DOHH2 (cell line): ENCODE data around the gene CALM3.
A peak's percentile ranks its signal among the peaks of the same experiment; 100 is the strongest.

Source experiments
- H3F3A ChIP-seq: fragments of 200-600 bp; sonication (generic), shearing (Covaris generic); 2 replicates; pipeline ENCODE4 v1.6.0; 2016; ENCODE audit warnings: antibody characterized with exemption, mild to moderate bottlenecking; ENCODE audit not compliant: control insufficient read depth, insufficient read depth
- H3K27ac ChIP-seq: fragments of 200-600 bp; sonication (generic); 2 replicates; pipeline ENCODE4 v1.5.1; 2014; ENCODE audit warnings: low read depth, mild to moderate bottlenecking, low read length, moderate library complexity
- H3K27me3 ChIP-seq: fragments of 200-600 bp; sonication (generic); 2 replicates; pipeline ENCODE4 v1.6.1; 2014; ENCODE audit warnings: mild to moderate bottlenecking, low read length, mixed read lengths; ENCODE audit not compliant: control insufficient read depth
- H3K36me3 ChIP-seq: fragments of 200-600 bp; sonication (generic); 2 replicates; pipeline ENCODE4 v1.6.1; 2014; ENCODE audit warnings: mild to moderate bottlenecking, low read length, moderate library complexity, mixed read lengths; ENCODE audit not compliant: control insufficient read depth
- H3K4me1 ChIP-seq: fragments of 200-600 bp; sonication (generic); 2 replicates; pipeline ENCODE4 v1.6.1; 2014; ENCODE audit warnings: mild to moderate bottlenecking, low read length, mixed read lengths; ENCODE audit not compliant: control insufficient read depth
- H3K4me2 ChIP-seq: fragments of 200-600 bp; sonication (generic); 2 replicates; pipeline ENCODE4 v1.6.0; 2014; ENCODE audit warnings: mild to moderate bottlenecking, low read length, moderate library complexity
- H3K4me3 ChIP-seq: fragments of 200-600 bp; sonication (generic); 2 replicates; pipeline ENCODE4 v1.5.1; 2014; ENCODE audit warnings: mild to moderate bottlenecking, low read length, mixed read lengths
- H3K79me2 ChIP-seq: fragments of 200-600 bp; sonication (generic); 2 replicates; pipeline ENCODE4 v1.6.1; 2014; ENCODE audit warnings: mild to moderate bottlenecking, low read length, mixed read lengths; ENCODE audit not compliant: control insufficient read depth
- H3K9me2 ChIP-seq: fragments of 200-600 bp; sonication (generic); replicated peaks from 2 replicates; pipeline ENCODE4 v1.6.1; 2014; ENCODE audit warnings: mild to moderate bottlenecking, low read length, mixed read lengths; ENCODE audit not compliant: control insufficient read depth
- H3K9me3 ChIP-seq: fragments of 200-600 bp; sonication (generic); 2 replicates; pipeline ENCODE4 v1.6.1; 2014; ENCODE audit warnings: antibody characterized with exemption, low read length, mixed read lengths; ENCODE audit not compliant: control insufficient read depth, insufficient read depth
- H4K20me1 ChIP-seq: fragments of 200-600 bp; sonication (generic); 2 replicates; pipeline ENCODE4 v1.6.0; 2014; ENCODE audit warnings: low read depth, mild to moderate bottlenecking, antibody characterized with exemption, low read length, moderate library complexity; ENCODE audit not compliant: control insufficient read depth, insufficient read depth
- EZH2phosphoT487 ChIP-seq: fragments of 200-600 bp; sonication (generic); IDR thresholded peaks from 2 replicates; pipeline ENCODE4 v1.6.1; 2017; ENCODE audit warnings: borderline replicate concordance, mild to moderate bottlenecking, antibody characterized with exemption, low read length, moderate library complexity, mixed read lengths
- TF ChIP-seq, protein P1 (sequence below): fragments of 200-600 bp; sonication (generic); IDR thresholded peaks from one replicate; pipeline ENCODE4 v1.5.1; 2014; ENCODE audit warnings: antibody characterized with exemption, mild to moderate bottlenecking, low read depth, low read length; ENCODE audit not compliant: poor library complexity, severe bottlenecking

The CALM3 gene

DNA sequence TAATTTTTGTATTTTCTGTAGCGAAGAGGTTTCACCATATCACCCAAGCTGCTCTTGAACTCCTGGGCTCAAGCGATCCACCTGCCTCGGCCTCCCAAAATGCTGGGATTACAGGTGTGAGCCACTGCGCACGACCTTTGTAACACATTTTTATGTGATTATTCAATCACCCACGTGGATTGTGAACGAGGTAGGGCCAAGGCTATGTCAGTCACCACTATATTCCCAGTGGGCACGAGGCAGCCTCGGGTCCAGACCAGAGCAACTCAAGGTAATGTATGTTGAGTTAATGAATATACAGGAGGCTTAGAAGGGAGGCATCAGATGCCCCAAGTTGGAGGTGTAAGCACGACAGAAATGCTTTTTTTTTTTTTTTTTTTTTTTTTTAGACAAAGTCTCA is 14.8 kb downstream of the CALM3 start:
- Histone ChIP-seq H3K4me2 (no peak overlapping the region), H3K27ac (no peak overlapping the region), H3K27me3 (no peaks in the 10 kb centered on the region), H3K4me1 (peaks cover 59% of the 10 kb centered on the region), H3K9me2 (no peaks in the 10 kb centered on the region), H4K20me1 (no peaks in the 10 kb centered on the region), H3K36me3 (peaks cover 1% of the 10 kb centered on the region; the same call in 1 of the 2 replicates), H3F3A (peaks cover 15% of the 10 kb centered on the region), H3K9me3 (no peaks in the 10 kb centered on the region), H3K4me3 (no peak overlapping the region), H3K79me2 (no peaks in the 10 kb centered on the region)
- TF ChIP-seq, protein P1, sequence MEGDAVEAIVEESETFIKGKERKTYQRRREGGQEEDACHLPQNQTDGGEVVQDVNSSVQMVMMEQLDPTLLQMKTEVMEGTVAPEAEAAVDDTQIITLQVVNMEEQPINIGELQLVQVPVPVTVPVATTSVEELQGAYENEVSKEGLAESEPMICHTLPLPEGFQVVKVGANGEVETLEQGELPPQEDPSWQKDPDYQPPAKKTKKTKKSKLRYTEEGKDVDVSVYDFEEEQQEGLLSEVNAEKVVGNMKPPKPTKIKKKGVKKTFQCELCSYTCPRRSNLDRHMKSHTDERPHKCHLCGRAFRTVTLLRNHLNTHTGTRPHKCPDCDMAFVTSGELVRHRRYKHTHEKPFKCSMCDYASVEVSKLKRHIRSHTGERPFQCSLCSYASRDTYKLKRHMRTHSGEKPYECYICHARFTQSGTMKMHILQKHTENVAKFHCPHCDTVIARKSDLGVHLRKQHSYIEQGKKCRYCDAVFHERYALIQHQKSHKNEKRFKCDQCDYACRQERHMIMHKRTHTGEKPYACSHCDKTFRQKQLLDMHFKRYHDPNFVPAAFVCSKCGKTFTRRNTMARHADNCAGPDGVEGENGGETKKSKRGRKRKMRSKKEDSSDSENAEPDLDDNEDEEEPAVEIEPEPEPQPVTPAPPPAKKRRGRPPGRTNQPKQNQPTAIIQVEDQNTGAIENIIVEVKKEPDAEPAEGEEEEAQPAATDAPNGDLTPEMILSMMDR: no peak
- no peak for TF ChIP-seq EZH2phosphoT487

DNA sequence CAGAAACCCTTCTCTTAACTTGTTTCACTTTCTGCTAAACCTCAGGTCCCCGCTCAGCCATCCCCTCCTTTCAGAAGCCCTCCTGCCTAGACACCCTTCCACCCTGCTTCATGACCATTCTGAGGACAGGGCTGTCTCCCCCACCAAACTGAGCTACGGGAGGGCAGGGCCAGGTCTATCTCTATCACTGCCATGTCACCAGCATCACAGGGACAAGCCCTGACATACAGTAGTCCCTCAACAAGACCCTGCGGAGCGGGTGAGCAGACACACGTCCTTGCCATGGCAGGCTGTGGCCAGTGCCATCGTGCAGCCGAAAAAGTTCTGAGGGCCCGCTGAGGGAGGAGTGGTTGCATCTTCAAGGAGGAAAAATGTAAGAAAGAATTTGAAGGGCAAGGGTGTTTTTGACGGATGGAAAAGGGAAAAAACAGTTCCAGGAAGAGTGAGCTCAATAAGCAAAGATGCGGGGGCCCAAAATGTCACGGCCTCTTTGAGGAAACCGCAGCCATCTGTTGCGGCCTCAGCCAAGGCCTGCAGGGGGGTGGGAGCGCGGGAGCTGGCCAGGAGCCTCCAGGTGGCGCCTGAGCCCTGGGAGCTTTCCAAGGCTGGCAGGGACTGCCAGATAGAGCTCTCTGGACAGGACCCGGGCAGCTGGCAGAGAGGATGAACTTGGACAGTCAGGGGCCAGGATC is 15.6 kb downstream of the CALM3 start:
- Histone ChIP-seq H3K9me3 (no peaks in the 10 kb centered on the region), H3K36me3 (no peaks in the 10 kb centered on the region), H3K27me3 (no peaks in the 10 kb centered on the region), H3K4me3 (no peak overlapping the region), H3K27ac (no peak overlapping the region), H3K9me2 (no peaks in the 10 kb centered on the region), H3F3A (peaks cover 7% of the 10 kb centered on the region), H3K4me2 (peak overlapping the region; percentile 38), H3K4me1 (peaks cover 50% of the 10 kb centered on the region), H3K79me2 (no peaks in the 10 kb centered on the region), H4K20me1 (no peaks in the 10 kb centered on the region)
- no peak for TF ChIP-seq EZH2phosphoT487
- TF ChIP-seq, protein P1: peak; percentile 61

DNA sequence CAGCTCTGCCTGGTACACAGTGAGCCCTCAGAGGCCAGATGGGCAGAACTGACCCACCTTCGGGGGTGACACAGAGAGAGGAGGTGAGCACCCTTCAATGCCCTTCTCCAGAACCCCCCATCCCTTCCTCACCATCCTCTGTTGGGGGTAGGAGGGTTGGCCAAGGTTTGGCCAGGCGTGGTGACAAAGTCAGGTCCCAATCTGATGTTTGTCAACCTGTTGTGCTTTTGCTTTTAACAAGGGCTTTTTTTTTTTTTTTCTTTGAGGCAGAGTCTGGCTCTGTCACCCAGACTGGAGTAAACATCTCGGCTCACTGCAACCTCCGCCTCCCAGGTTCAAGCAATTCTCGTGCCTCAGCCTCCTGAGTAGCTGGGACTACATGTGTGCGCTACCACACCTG is 16.5 kb downstream of the CALM3 start:
- Histone ChIP-seq H3F3A (peaks cover 7% of the 10 kb centered on the region), H3K27me3 (peaks cover 5% of the 10 kb centered on the region), H3K27ac (no peak overlapping the region), H3K4me3 (no peak overlapping the region), H3K79me2 (no peaks in the 10 kb centered on the region), H3K36me3 (no peaks in the 10 kb centered on the region), H3K9me3 (no peaks in the 10 kb centered on the region), H4K20me1 (no peaks in the 10 kb centered on the region), H3K4me2 (peak overlapping the region; percentile 38; the same call in 1 of the 2 replicates), H3K9me2 (no peaks in the 10 kb centered on the region), H3K4me1 (peaks cover 42% of the 10 kb centered on the region)
- TF ChIP-seq, protein P1: no peak
- TF ChIP-seq EZH2phosphoT487: no peak
